Measurements from ENCODE around the gene KLHL11.

Gene KLHL11

GRCh38 chr17:41806685-41807445 is 58.4 kb downstream of the KLHL11 start:
- no peak for DNase-seq
